Cardiac muscle cell (in vitro differentiated cells and primary cell): ENCODE results near the gene STRIP2. TPM values are rescaled to one million over a fixed set of nuclear protein-coding genes. Genes with fewer than 3 reads are reported as not detected.
"Not testable (repeated sequence)": the region's sequence is repeated elsewhere in the genome, so short reads cannot be mapped to it uniquely, and the experiment has no call there.

ENCODE experiments used
- DNase-seq, 2 donors: peaks; one replicate each; pipeline versions ENCODE4 v3.0.0 to v3.0.0-alpha.2; 2010 to 2017; ENCODE audit warnings: low read depth in 1 of 2, low spot score in 1 of 2
- H3K27ac ChIP-seq: fragments of 200-600 bp; sonication (generic); 2 replicates; pipeline ENCODE4 v1.5.1; 2016
- H3K27me3 ChIP-seq: fragments of 200-600 bp; sonication (generic); 2 replicates; pipeline ENCODE4 v1.6.0; 2016; ENCODE audit warnings: control low read depth
- H3K36me3 ChIP-seq: fragments of 200-600 bp; sonication (generic); 2 replicates; pipeline ENCODE4 v1.5.1; 2016; ENCODE audit warnings: control low read depth
- H3K4me1 ChIP-seq: fragments of 200-600 bp; sonication (generic); 2 replicates; pipeline ENCODE4 v1.8.1; 2017; ENCODE audit warnings: low read depth, mild to moderate bottlenecking, mixed run types
- H3K4me3 ChIP-seq: fragments of 200-600 bp; sonication (generic); 2 replicates; pipeline ENCODE4 v1.5.1; 2016; ENCODE audit warnings: mild to moderate bottlenecking
- H3K9me3 ChIP-seq: fragments of 200-600 bp; sonication (generic); 2 replicates; pipeline ENCODE4 v1.5.1; 2017; ENCODE audit warnings: low read depth, mild to moderate bottlenecking, control low read depth
- polyA plus RNA-seq: library from polyadenylated mRNA; unstranded; fragments of >200 nt; fragmentation: Nextera tagmentation; extraction: Ambion mirVana; gene quantifications from 2 replicates; pipeline ENCODE4 v1.2.1, GENCODE V29; 2016
- total RNA-seq: library from RNA; depleted of rRNA; stranded (reverse); fragments of >200 nt; gene quantifications from 2 replicates; pipeline ENCODE4 v1.2.3, GENCODE V29; 2016
- TF ChIP-seq, protein P1 (sequence below): IDR thresholded peaks from 2 replicates; pipeline ENCODE4 v1.5.1; 2012; ENCODE audit warnings: low read depth, mild to moderate bottlenecking, low read length

The STRIP2 gene
- total and polyA plus RNA-seq, 2 experiments from 2014 or later = 22.0 to 23.5 TPM

DNA sequence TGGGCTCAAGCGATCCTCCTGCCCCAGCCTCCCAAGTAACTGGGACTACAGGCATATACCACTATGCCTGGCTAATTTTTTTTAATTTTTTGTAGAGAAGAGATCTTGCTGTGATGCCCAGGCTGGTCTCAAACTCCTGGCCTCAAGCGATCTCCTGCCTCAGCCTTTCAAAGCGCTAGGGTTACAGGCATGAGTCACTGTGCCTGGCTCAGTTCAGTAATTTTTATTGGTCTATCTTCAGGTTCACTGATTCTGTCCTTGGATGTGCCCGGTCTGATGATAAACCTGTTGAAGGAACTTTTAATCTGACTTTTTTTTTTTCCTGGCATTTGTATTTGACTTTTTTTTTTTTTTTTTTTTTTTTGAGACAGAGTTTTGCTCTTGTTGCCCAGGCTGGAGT, 40.1 kb upstream of the STRIP2 start:
- TF ChIP-seq, protein P1, sequence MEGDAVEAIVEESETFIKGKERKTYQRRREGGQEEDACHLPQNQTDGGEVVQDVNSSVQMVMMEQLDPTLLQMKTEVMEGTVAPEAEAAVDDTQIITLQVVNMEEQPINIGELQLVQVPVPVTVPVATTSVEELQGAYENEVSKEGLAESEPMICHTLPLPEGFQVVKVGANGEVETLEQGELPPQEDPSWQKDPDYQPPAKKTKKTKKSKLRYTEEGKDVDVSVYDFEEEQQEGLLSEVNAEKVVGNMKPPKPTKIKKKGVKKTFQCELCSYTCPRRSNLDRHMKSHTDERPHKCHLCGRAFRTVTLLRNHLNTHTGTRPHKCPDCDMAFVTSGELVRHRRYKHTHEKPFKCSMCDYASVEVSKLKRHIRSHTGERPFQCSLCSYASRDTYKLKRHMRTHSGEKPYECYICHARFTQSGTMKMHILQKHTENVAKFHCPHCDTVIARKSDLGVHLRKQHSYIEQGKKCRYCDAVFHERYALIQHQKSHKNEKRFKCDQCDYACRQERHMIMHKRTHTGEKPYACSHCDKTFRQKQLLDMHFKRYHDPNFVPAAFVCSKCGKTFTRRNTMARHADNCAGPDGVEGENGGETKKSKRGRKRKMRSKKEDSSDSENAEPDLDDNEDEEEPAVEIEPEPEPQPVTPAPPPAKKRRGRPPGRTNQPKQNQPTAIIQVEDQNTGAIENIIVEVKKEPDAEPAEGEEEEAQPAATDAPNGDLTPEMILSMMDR = no peak
- Histone ChIP-seq H3K27ac (no peak overlapping the region), H3K4me1 (peaks cover 41% of the 10 kb centered on the region), H3K36me3 (no peaks in the 10 kb centered on the region), H3K9me3 (no peaks in the 10 kb centered on the region), H3K4me3 (no peak overlapping the region), H3K27me3 (no peaks in the 10 kb centered on the region)
- no peak for DNase-seq

DNA sequence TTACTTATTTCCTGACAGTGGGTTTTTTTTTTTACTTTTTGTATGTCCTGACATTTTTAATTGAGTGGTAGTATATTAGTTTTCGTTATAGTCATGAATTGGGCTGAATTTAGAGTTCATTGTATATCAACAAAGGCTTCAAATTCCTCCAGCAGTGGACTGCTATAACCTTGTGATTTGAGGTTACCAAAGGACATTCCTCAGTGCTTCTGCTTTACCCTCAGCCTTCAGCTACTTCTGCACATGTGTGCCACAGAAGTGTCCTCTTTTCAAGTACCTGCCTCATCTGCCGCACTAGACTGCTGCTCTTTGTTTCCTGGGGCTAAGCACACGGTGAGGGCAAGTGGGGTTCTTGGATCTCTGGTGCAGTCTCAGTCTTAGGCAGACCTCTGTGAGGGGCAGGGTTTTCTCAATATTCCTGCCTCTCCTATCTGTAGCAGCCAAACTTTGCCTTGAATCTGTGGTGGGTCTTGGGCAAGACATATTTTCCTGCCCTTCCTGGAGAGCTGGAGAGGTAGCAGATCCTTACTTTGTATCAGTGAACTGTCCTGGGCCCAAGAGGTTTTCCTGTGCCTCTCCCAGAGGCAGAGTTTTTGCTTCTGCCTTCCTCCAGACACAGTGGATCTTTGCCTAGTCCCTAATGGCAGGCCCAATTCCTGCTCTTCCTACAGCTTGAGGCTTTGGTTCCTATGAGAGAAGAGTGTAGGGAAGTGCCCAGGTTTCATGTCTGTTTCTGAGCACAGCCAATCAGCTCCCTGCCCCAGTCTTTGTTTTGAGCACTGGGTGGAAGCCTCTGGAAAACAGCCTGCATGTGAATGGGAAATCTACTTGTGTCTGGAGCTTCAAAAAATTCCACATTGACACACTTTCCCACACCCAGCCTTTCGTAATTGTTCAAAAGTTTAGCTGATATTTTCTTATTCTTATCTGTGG, 39.0 kb upstream of the STRIP2 start:
- no peaks in the 10 kb centered on the region for H3K27me3 ChIP-seq
- no peaks in the 10 kb centered on the region for H3K9me3 ChIP-seq
- TF ChIP-seq, protein P1 = no peak
- H3K4me3 ChIP-seq = no peak overlapping the region
- peaks cover 31% of the 10 kb centered on the region for H3K4me1 ChIP-seq
- peak in 1 of 2 donors; percentile 24 for DNase-seq
- H3K27ac ChIP-seq = peak overlapping the region; percentile 85
- no peaks in the 10 kb centered on the region for H3K36me3 ChIP-seq

DNA sequence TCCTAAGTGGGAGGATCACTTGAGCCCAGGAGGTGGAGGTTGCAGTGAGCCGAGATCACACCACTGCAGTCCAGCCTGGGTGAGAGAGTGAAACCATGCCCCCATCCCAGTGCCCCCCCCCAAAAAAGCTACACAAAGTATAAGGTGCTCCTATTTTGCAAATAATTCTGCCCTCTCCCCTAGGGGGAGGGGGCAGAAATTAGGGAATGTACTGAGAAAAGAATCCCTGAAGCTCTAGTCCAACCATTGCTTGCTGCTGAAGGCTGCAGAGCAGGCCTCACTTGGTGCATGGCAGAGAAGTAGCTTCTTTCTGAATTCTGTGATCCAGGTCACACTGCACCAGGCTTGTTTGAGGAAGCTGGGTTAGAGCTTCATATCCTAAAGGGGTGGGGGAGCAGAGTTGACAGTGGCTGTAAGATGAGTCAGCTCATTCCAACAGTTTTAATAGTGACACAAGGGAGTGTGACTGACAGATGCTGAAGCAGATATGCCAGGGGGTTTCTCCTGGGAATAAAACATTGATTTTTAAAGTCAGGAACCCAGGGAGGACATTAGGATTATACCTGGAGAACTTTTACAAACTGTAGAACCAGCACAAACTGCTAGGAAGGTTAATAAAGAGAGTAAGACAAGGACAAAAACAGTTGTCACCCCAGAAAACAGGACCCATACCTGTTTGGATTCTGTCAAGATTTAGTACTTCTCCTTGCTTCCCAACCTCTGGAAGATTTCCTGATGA, 32.8 kb upstream of the STRIP2 start:
- peaks cover 21% of the 10 kb centered on the region for H3K4me1 ChIP-seq
- no peaks in the 10 kb centered on the region for H3K27me3 ChIP-seq
- DNase-seq = no peak
- H3K4me3 ChIP-seq = no peak overlapping the region
- no peaks in the 10 kb centered on the region for H3K36me3 ChIP-seq
- H3K27ac ChIP-seq = peak overlapping the region; percentile 95
- no peaks in the 10 kb centered on the region for H3K9me3 ChIP-seq
- TF ChIP-seq, protein P1 = no peak

DNA sequence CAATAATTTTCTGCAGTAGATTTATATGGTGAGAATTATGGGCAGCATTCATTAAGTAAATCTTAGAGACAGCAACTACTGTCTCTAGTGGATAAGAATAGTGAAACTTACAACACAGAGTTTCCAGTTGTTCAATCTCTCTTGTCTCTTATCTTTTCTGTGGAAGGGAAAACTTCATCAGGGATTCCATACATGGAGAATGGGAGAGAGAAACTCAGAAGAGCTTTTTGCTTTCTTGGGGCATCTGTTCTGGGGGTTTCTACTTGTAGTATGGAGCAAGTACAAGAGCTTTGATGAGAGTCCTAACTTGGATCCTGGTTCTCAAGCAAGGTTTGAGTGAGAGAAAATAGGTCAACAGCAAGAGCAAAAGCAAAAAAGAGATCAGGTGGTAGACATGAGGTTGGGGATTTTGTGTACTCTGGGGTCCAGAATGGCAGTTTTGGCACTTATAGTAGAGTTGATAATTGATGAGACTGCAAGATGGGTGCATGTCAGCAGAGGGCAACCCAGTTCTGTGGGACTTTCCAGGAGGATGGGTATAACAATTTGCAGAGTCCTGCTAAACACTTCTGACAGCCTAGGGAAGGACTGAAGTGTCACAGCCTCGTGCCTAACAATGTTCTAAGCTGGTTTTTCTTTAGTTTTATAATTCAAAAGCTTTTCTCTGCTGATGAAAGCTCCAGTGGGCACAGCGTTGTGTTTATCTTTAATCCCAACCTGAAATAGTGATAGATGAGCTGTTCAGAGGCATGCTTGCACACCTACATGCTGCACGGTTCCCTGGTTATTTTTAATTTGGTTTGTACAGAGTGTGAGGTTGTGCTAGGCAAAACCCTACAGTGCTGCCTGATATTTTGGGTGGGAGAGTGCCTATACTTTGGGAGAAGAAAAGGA, 32.0 kb upstream of the STRIP2 start:
- TF ChIP-seq, protein P1 = no peak
- H3K9me3 ChIP-seq = no peaks in the 10 kb centered on the region
- DNase-seq = no peak
- H3K27ac ChIP-seq = peak overlapping the region; percentile 95
- H3K27me3 ChIP-seq = no peaks in the 10 kb centered on the region
- H3K4me1 ChIP-seq = peaks cover 21% of the 10 kb centered on the region
- H3K4me3 ChIP-seq = no peak overlapping the region
- no peaks in the 10 kb centered on the region for H3K36me3 ChIP-seq

DNA sequence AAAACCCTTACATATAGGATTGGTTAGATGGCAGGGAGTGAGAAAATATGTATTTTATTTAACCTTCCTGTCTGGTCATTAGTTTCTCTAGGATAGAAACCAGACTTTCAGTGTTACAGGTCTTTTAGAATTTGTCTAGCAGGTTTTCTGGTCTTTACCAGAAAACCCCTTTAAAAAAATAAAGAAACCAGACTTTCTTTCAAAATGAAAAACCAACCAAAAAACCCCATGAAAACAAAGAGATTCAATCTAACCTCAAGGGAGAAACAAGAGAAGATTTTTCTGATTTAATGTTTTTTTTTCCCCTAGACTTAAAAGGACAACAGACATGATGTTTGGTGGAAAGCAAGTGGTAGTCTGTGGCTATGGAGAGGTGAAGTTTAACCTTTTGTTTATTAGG, 28.7 kb upstream of the STRIP2 start:
- peaks cover 45% of the 10 kb centered on the region for H3K4me1 ChIP-seq
- H3K27me3 ChIP-seq = no peaks in the 10 kb centered on the region
- H3K27ac ChIP-seq = no peak overlapping the region
- no peaks in the 10 kb centered on the region for H3K9me3 ChIP-seq
- no peaks in the 10 kb centered on the region for H3K36me3 ChIP-seq
- DNase-seq = no peak
- no peak overlapping the region for H3K4me3 ChIP-seq
- TF ChIP-seq, protein P1 = no peak

DNA sequence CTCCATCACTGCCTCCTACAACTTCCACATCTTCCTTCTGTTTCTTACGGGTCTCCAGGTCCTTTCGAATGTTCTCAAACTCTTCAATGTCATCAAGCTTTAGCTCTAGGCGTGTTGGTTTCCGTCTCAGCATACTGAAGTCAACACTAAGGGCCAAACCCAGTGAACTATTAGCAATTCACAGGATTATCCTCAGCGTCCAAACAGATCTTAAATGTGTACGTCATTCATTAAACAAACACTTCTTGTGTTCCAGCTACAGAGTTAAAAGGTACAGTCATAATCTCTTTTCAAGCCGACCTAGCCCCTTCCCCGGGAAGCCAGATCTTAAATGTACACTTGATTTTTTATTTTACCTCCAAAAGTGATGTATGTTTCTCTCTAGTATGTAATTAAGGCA, 24.0 kb upstream of the STRIP2 start:
- not testable (repeated sequence) for H3K36me3 ChIP-seq, H3K9me3 ChIP-seq, H3K4me3 ChIP-seq

More for the DNA sequence above, 24.0 kb upstream of the STRIP2 start:
- not testable (repeated sequence) for H3K27ac ChIP-seq, H3K27me3 ChIP-seq, DNase-seq
- peaks cover 27% of the 10 kb centered on the region for H3K4me1 ChIP-seq
